Measurements from ENCODE around the gene CRYZL1. TPM values are rescaled to one million over a fixed set of nuclear protein-coding genes. Genes with fewer than 3 reads are reported as not detected.

Gene CRYZL1
- total RNA-seq, 1 donor from 2014 or later = 43.6 TPM

GRCh38 chr21:33668620-33669019 is 27.1 kb upstream of the CRYZL1 start:
- Mint-ChIP-seq H3K9me3 (ENCODE audit: unreplicated experiment) (no peaks in the 10 kb centered on the region), H3K27ac (ENCODE audit: unreplicated experiment) (no peak overlapping the region), H3K27me3 (ENCODE audit: unreplicated experiment) (no peaks in the 10 kb centered on the region), H3K36me3 (ENCODE audit: unreplicated experiment) (peaks cover 3% of the 10 kb centered on the region), H3K4me3 (ENCODE audit: unreplicated experiment) (no peak overlapping the region), H3K4me1 (ENCODE audit: unreplicated experiment) (peaks cover 22% of the 10 kb centered on the region)
- no peak for DNase-seq (ENCODE audit: extremely low spot score, unreplicated experiment)
- no peak for TF ChIP-seq CTCF (IDR thresholded peaks at IDR 0.05)

GRCh38 chr21:33668180-33668579 is 26.6 kb upstream of the CRYZL1 start:
- Mint-ChIP-seq H3K4me3 (ENCODE audit: unreplicated experiment) (no peak overlapping the region), H3K9me3 (ENCODE audit: unreplicated experiment) (no peaks in the 10 kb centered on the region), H3K27ac (ENCODE audit: unreplicated experiment) (no peak overlapping the region), H3K27me3 (ENCODE audit: unreplicated experiment) (no peaks in the 10 kb centered on the region), H3K36me3 (ENCODE audit: unreplicated experiment) (peaks cover 3% of the 10 kb centered on the region), H3K4me1 (ENCODE audit: unreplicated experiment) (peaks cover 22% of the 10 kb centered on the region)
- DNase-seq (ENCODE audit: extremely low spot score, unreplicated experiment) = no peak
- no peak for TF ChIP-seq CTCF (IDR thresholded peaks at IDR 0.05)

- Mint-ChIP-seq H3K36me3 (ENCODE audit: unreplicated experiment) (peaks cover 3% of the 10 kb centered on the region), H3K27ac (ENCODE audit: unreplicated experiment) (no peak overlapping the region)
- DNase-seq (ENCODE audit: extremely low spot score, unreplicated experiment) = no peak
Measured at GRCh38 chr21:33667636-33668035, 26.1 kb upstream of the CRYZL1 start.

GRCh38 chr21:33666153-33666552 is 24.6 kb upstream of the CRYZL1 start:
- DNase-seq (ENCODE audit: extremely low spot score, unreplicated experiment) = no peak
- Mint-ChIP-seq H3K9me3 (ENCODE audit: unreplicated experiment) (peaks cover 7% of the 10 kb centered on the region), H3K4me3 (ENCODE audit: unreplicated experiment) (no peak overlapping the region), H3K27ac (ENCODE audit: unreplicated experiment) (no peak overlapping the region), H3K27me3 (ENCODE audit: unreplicated experiment) (no peaks in the 10 kb centered on the region), H3K4me1 (ENCODE audit: unreplicated experiment) (peaks cover 18% of the 10 kb centered on the region), H3K36me3 (ENCODE audit: unreplicated experiment) (peaks cover 3% of the 10 kb centered on the region)
- TF ChIP-seq CTCF (IDR thresholded peaks at IDR 0.05) = no peak

More at GRCh38 chr21:33667636-33668035, 26.1 kb upstream of the CRYZL1 start:
- H3K27me3 Mint-ChIP-seq (ENCODE audit: unreplicated experiment) = no peaks in the 10 kb centered on the region
- H3K4me3 Mint-ChIP-seq (ENCODE audit: unreplicated experiment) = no peak overlapping the region
- peaks cover 19% of the 10 kb centered on the region for H3K4me1 Mint-ChIP-seq (ENCODE audit: unreplicated experiment)
- H3K9me3 Mint-ChIP-seq (ENCODE audit: unreplicated experiment) = no peaks in the 10 kb centered on the region
- TF ChIP-seq CTCF (IDR thresholded peaks at IDR 0.05) = no peak

- no peak for DNase-seq (ENCODE audit: extremely low spot score, unreplicated experiment)
- Mint-ChIP-seq H3K27ac (ENCODE audit: unreplicated experiment) (no peak overlapping the region), H3K36me3 (ENCODE audit: unreplicated experiment) (peaks cover 9% of the 10 kb centered on the region), H3K4me3 (ENCODE audit: unreplicated experiment) (no peak overlapping the region), H3K9me3 (ENCODE audit: unreplicated experiment) (peaks cover 15% of the 10 kb centered on the region), H3K27me3 (ENCODE audit: unreplicated experiment) (no peaks in the 10 kb centered on the region), H3K4me1 (ENCODE audit: unreplicated experiment) (peaks cover 19% of the 10 kb centered on the region)
- TF ChIP-seq CTCF (IDR thresholded peaks at IDR 0.05) = no peak
Measured at GRCh38 chr21:33664135-33664534, 22.6 kb upstream of the CRYZL1 start.
